Mesenchymal stem cell (in vitro differentiated cells and primary cell): ENCODE data around the gene VEPH1.

Experiments
- DNase-seq: peaks from one replicate; pipeline ENCODE4 v3.0.0-alpha.2; 2013
- H2AFZ ChIP-seq: one replicate; pipeline ENCODE4 v1.6.1; 2013; ENCODE audit warnings: low read depth, mild to moderate bottlenecking, control low read depth, inconsistent platforms, low read length, moderate library complexity
- H2AK5ac ChIP-seq: 2 replicates; pipeline ENCODE4 v1.6.1; 2013; ENCODE audit warnings: low read length, moderate library complexity, mild to moderate bottlenecking, inconsistent platforms; ENCODE audit not compliant: severe bottlenecking
- H2BK120ac ChIP-seq: one replicate; pipeline ENCODE4 v1.6.1; 2013; ENCODE audit warnings: low read depth, mild to moderate bottlenecking, inconsistent platforms, low read length, moderate library complexity
- H2BK12ac ChIP-seq, 2 experiments: one replicate each; pipeline ENCODE4 v1.6.1; 2013; ENCODE audit warnings: inconsistent platforms in 2 of 2, low read length in 2 of 2, mild to moderate bottlenecking in 2 of 2, moderate library complexity in 2 of 2, control low read depth in 1 of 2
- H2BK15ac ChIP-seq: one replicate; pipeline ENCODE4 v1.6.1; 2013; ENCODE audit warnings: mild to moderate bottlenecking, low read depth, inconsistent platforms; ENCODE audit not compliant: poor library complexity, severe bottlenecking
- H2BK5ac ChIP-seq: 2 replicates; pipeline ENCODE4 v1.6.1; 2013; ENCODE audit warnings: low read depth, mild to moderate bottlenecking, low read length, control low read depth, inconsistent platforms; ENCODE audit not compliant: poor library complexity, severe bottlenecking
- H3K14ac ChIP-seq, 2 experiments: one replicate each; pipeline ENCODE4 v1.6.1; 2013; ENCODE audit warnings: inconsistent platforms in 2 of 2, low read length in 2 of 2, control low read depth in 1 of 2, mild to moderate bottlenecking in 1 of 2, moderate library complexity in 1 of 2
- H3K18ac ChIP-seq, 2 experiments: one replicate each; pipeline ENCODE4 v1.6.1; 2013; ENCODE audit warnings: inconsistent platforms in 2 of 2, low read length in 2 of 2, control low read depth in 1 of 2, low read depth in 1 of 2, mild to moderate bottlenecking in 1 of 2
- H3K23ac ChIP-seq, 2 experiments: one replicate each; pipeline ENCODE4 v1.6.1; 2013; ENCODE audit warnings: inconsistent platforms in 2 of 2, low read length in 2 of 2, mild to moderate bottlenecking in 2 of 2, moderate library complexity in 2 of 2, control low read depth in 1 of 2
- H3K27ac ChIP-seq: 2 replicates; pipeline ENCODE4 v1.5.1; 2013; ENCODE audit warnings: mild to moderate bottlenecking, moderate library complexity, low read length, control low read depth, inconsistent platforms; ENCODE audit not compliant: poor library complexity, severe bottlenecking
- H3K27me3 ChIP-seq, 2 experiments: 2 replicates each; pipeline versions ENCODE4 v1.6.1 to v1.7.0; 2013; ENCODE audit warnings: low read length in 2 of 2, mild to moderate bottlenecking in 2 of 2, moderate library complexity in 2 of 2, control low read depth in 1 of 2, inconsistent platforms in 1 of 2; ENCODE audit not compliant: control insufficient read depth in 1 of 2, insufficient read depth in 1 of 2
- H3K36me3 ChIP-seq, 2 experiments: 2 replicates each; pipeline versions ENCODE4 v1.6.1 to v1.7.0; 2013; ENCODE audit warnings: low read length in 2 of 2, control low read depth in 1 of 2, inconsistent platforms in 1 of 2, low read depth in 1 of 2, mild to moderate bottlenecking in 1 of 2; ENCODE audit not compliant: insufficient read depth in 2 of 2, control insufficient read depth in 1 of 2
- H3K4ac ChIP-seq, 2 experiments: one replicate each; pipeline ENCODE4 v1.6.1; 2013; ENCODE audit warnings: inconsistent platforms in 2 of 2, low read length in 2 of 2, mild to moderate bottlenecking in 2 of 2, moderate library complexity in 2 of 2, control low read depth in 1 of 2, low read depth in 1 of 2
- H3K4me1 ChIP-seq: 2 replicates; pipeline ENCODE4 v1.6.1; 2013; ENCODE audit warnings: low read depth, low read length, control low read depth; ENCODE audit not compliant: control insufficient read depth, insufficient read depth
- H3K4me2 ChIP-seq: 2 replicates; pipeline ENCODE4 v1.6.1; 2013; ENCODE audit warnings: low read length, mild to moderate bottlenecking, inconsistent platforms; ENCODE audit not compliant: poor library complexity, severe bottlenecking
- H3K4me3 ChIP-seq, 2 experiments: 2 replicates each; pipeline versions ENCODE4 v1.5.1 to v1.7.0; 2013; ENCODE audit warnings: low read length in 2 of 2, mild to moderate bottlenecking in 2 of 2, control low read depth in 1 of 2, low read depth in 1 of 2; ENCODE audit not compliant: insufficient read depth in 1 of 2
- H3K79me1 ChIP-seq: replicated peaks from 2 replicates; pipeline ENCODE4 v1.6.1; 2013; ENCODE audit warnings: mild to moderate bottlenecking, control low read depth, low read length, inconsistent platforms; ENCODE audit not compliant: poor library complexity, severe bottlenecking
- H3K9ac ChIP-seq: 2 replicates; pipeline ENCODE4 v1.7.0; 2013; ENCODE audit warnings: mild to moderate bottlenecking, low read length, moderate library complexity
- H3K9me3 ChIP-seq: 2 replicates; pipeline ENCODE4 v1.7.0; 2013; ENCODE audit warnings: mild to moderate bottlenecking, low read length; ENCODE audit not compliant: control insufficient read depth
- H4K8ac ChIP-seq: one replicate; pipeline ENCODE4 v1.6.1; 2013; ENCODE audit warnings: inconsistent platforms, mild to moderate bottlenecking, low read length, moderate library complexity
- H4K91ac ChIP-seq: one replicate; pipeline ENCODE4 v1.6.1; 2013; ENCODE audit warnings: mild to moderate bottlenecking, low read length, inconsistent platforms
- WGBS: methylation state at CpG from one replicate; pipeline ENCODE4 v1.1.7; 2013; ENCODE audit warnings: mixed read lengths; 5-methylcytosine and 5-hydroxymethylcytosine counted together

Gene VEPH1

GRCh38 chr3:157241599-157241998 lies 261.6 kb downstream of the VEPH1 start:
- no peak overlapping the region for H4K91ac ChIP-seq
- no peak overlapping the region for H3K4me3 ChIP-seq
- H3K18ac ChIP-seq, result no peak overlapping the region
- H3K4me2 ChIP-seq, result no peak overlapping the region
- no peaks in the 10 kb centered on the region for H3K27me3 ChIP-seq
- no peaks in the 10 kb centered on the region for H3K79me1 ChIP-seq
- no peak overlapping the region for H3K14ac ChIP-seq
- no peak overlapping the region for H3K9ac ChIP-seq
- no peak overlapping the region for H2AK5ac ChIP-seq
- H2AFZ ChIP-seq, result no peak overlapping the region
- H4K8ac ChIP-seq, result no peak overlapping the region
- no peak overlapping the region for H3K23ac ChIP-seq
- no peak overlapping the region for H2BK12ac ChIP-seq
- no peaks in the 10 kb centered on the region for H3K9me3 ChIP-seq
- no peak for DNase-seq
- no peaks in the 10 kb centered on the region for H3K36me3 ChIP-seq
- 94% methylated on average over 3 of the region's 4 CpGs for WGBS
- no peak overlapping the region for H2BK15ac ChIP-seq
- H3K4ac ChIP-seq, result no peak overlapping the region
- no peak overlapping the region for H3K27ac ChIP-seq
- no peak overlapping the region for H2BK5ac ChIP-seq
- H2BK120ac ChIP-seq, result no peak overlapping the region
- no peaks in the 10 kb centered on the region for H3K4me1 ChIP-seq

GRCh38 chr3:157240408-157240807 lies 262.8 kb downstream of the VEPH1 start:
- no peak overlapping the region for H2BK15ac ChIP-seq
- H3K36me3 ChIP-seq, result no peaks in the 10 kb centered on the region
- no peak overlapping the region for H3K9ac ChIP-seq
- no peak overlapping the region for H3K4ac ChIP-seq
- no peaks in the 10 kb centered on the region for H3K27me3 ChIP-seq
- H3K23ac ChIP-seq, result no peak overlapping the region
- no peak overlapping the region for H3K4me2 ChIP-seq
- no peak overlapping the region for H3K14ac ChIP-seq
- DNase-seq, result no peak
- WGBS, result 56% methylated on average over 1 of the region's 1 CpG
- no peak overlapping the region for H2AFZ ChIP-seq
- no peak overlapping the region for H4K91ac ChIP-seq
- no peak overlapping the region for H4K8ac ChIP-seq
- no peaks in the 10 kb centered on the region for H3K9me3 ChIP-seq
- no peaks in the 10 kb centered on the region for H3K4me1 ChIP-seq
- no peak overlapping the region for H3K18ac ChIP-seq
- no peak overlapping the region for H2BK12ac ChIP-seq
- no peak overlapping the region for H3K27ac ChIP-seq
- H2BK120ac ChIP-seq, result no peak overlapping the region
- no peak overlapping the region for H3K4me3 ChIP-seq
- H2AK5ac ChIP-seq, result no peak overlapping the region
- no peak overlapping the region for H2BK5ac ChIP-seq
- no peaks in the 10 kb centered on the region for H3K79me1 ChIP-seq

- Histone ChIP-seq H3K4me2 (no peak overlapping the region), H3K14ac (no peak overlapping the region), H3K23ac (no peak overlapping the region), H2BK12ac (peak overlapping the region in 1 of 2 experiments; percentile 8), H2BK15ac (peak overlapping the region; percentile 40), H3K27ac (no peak overlapping the region), H3K9me3 (no peaks in the 10 kb centered on the region), H4K8ac (peak overlapping the region; percentile 55), H4K91ac (no peak overlapping the region), H3K4me1 (no peaks in the 10 kb centered on the region), H3K27me3 (no peaks in the 10 kb centered on the region), H3K4ac (peak overlapping the region in 1 of 2 experiments; percentile 67), H2BK5ac (no peak overlapping the region), H2AK5ac (no peak overlapping the region), H3K9ac (no peak overlapping the region), H3K36me3 (no peaks in the 10 kb centered on the region), H2AFZ (no peak overlapping the region), H3K18ac (no peak overlapping the region), H3K79me1 (no peaks in the 10 kb centered on the region), H2BK120ac (no peak overlapping the region), H3K4me3 (no peak overlapping the region)
- DNase-seq, result peak; percentile 65
- 31% methylated on average over 5 of the region's 5 CpGs for WGBS
Observed at GRCh38 chr3:157239082-157239704, 264.0 kb downstream of the VEPH1 start.

GRCh38 chr3:157238457-157238856 lies 264.8 kb downstream of the VEPH1 start:
- Histone ChIP-seq H2AFZ (no peak overlapping the region), H3K4me2 (no peak overlapping the region), H3K4ac (no peak overlapping the region), H3K79me1 (no peaks in the 10 kb centered on the region), H3K4me1 (no peaks in the 10 kb centered on the region), H3K27me3 (no peaks in the 10 kb centered on the region), H3K23ac (no peak overlapping the region), H4K91ac (no peak overlapping the region), H2BK5ac (no peak overlapping the region), H4K8ac (no peak overlapping the region), H2AK5ac (no peak overlapping the region), H3K9me3 (no peaks in the 10 kb centered on the region), H3K27ac (no peak overlapping the region), H2BK120ac (no peak overlapping the region), H3K18ac (no peak overlapping the region), H2BK12ac (no peak overlapping the region), H2BK15ac (no peak overlapping the region), H3K14ac (no peak overlapping the region), H3K36me3 (no peaks in the 10 kb centered on the region), H3K4me3 (no peak overlapping the region), H3K9ac (no peak overlapping the region)
- WGBS, result no CpG with 5 or more reads among the region's 1 CpG
- DNase-seq, result peak; percentile 62
